Type B pancreatic cell (in vitro differentiated cells): ENCODE data around the gene PMPCA. TPM values are rescaled to one million over a fixed set of nuclear protein-coding genes. Genes with fewer than 3 reads are reported as not detected.

Experiments
- DNase-seq: peaks from one replicate; pipeline ENCODE4 v3.0.0; 2021; ENCODE audit warnings: mixed read lengths; ENCODE audit not compliant: unreplicated experiment; ENCODE audit errors: extremely low spot score
- H3K27ac Mint-ChIP-seq: 2 replicates; pipeline ENCODE4 v1.8.0; 2021; ENCODE audit warnings: mild to moderate bottlenecking, mixed read lengths
- H3K27me3 Mint-ChIP-seq: 2 replicates; pipeline ENCODE4 v1.8.0; 2021; ENCODE audit warnings: mixed read lengths
- H3K36me3 Mint-ChIP-seq: 2 replicates; pipeline ENCODE4 v1.8.0; 2021; ENCODE audit warnings: mixed read lengths
- H3K4me1 Mint-ChIP-seq: one replicate; pipeline ENCODE4 v1.8.0; 2021; ENCODE audit warnings: mixed read lengths; ENCODE audit not compliant: unreplicated experiment
- H3K4me3 Mint-ChIP-seq: 2 replicates; pipeline ENCODE4 v1.8.0; 2021; ENCODE audit warnings: mild to moderate bottlenecking, mixed read lengths
- H3K9me3 Mint-ChIP-seq: 2 replicates; pipeline ENCODE4 v1.8.0; 2021; ENCODE audit warnings: mixed read lengths
- total RNA-seq: library from RNA; stranded (reverse); gene quantifications from 2 replicates; pipeline ENCODE4 v1.2.1, GENCODE V29; 2021; ENCODE audit warnings: low replicate concordance
- TF ChIP-seq, protein P1 (sequence below): fragments of 200-600 bp; sonication (generic); conservative IDR thresholded peaks from 2 replicates; pipeline ENCODE4 v1.5.0; 2021; ENCODE audit warnings: antibody characterized with exemption, mild to moderate bottlenecking

Gene PMPCA
- total RNA-seq, 1 donor from 2014 or later = 68.1 TPM

DNA sequence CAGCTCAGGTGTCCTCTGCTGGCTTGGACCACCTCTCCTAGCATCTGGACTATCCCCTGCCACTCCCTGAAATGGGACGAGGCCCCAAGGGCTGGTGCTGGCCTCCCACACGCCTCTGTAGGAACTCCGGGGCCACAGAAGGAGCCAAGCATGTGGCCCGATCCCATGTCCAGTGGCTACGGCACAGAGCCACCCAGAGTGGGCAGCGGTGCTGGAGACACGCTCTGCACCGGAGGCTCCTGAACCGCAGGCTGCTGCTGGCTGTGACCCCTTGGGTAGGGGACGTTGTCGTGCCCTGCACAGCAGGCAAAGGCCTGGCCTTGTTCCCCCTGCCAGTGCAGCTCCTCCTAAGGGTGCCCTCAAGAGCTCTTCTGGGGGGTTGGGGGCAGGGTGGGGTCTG is 30.6 kb upstream of the PMPCA start:
- DNase-seq = no peak
- Mint-ChIP-seq H3K36me3 (peaks cover under 1% of the 10 kb centered on the region), H3K27ac (no peak overlapping the region), H3K9me3 (no peaks in the 10 kb centered on the region), H3K4me3 (no peak overlapping the region), H3K27me3 (no peaks in the 10 kb centered on the region), H3K4me1 (no peaks in the 10 kb centered on the region)
- TF ChIP-seq, protein P1, sequence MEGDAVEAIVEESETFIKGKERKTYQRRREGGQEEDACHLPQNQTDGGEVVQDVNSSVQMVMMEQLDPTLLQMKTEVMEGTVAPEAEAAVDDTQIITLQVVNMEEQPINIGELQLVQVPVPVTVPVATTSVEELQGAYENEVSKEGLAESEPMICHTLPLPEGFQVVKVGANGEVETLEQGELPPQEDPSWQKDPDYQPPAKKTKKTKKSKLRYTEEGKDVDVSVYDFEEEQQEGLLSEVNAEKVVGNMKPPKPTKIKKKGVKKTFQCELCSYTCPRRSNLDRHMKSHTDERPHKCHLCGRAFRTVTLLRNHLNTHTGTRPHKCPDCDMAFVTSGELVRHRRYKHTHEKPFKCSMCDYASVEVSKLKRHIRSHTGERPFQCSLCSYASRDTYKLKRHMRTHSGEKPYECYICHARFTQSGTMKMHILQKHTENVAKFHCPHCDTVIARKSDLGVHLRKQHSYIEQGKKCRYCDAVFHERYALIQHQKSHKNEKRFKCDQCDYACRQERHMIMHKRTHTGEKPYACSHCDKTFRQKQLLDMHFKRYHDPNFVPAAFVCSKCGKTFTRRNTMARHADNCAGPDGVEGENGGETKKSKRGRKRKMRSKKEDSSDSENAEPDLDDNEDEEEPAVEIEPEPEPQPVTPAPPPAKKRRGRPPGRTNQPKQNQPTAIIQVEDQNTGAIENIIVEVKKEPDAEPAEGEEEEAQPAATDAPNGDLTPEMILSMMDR = no peak

DNA sequence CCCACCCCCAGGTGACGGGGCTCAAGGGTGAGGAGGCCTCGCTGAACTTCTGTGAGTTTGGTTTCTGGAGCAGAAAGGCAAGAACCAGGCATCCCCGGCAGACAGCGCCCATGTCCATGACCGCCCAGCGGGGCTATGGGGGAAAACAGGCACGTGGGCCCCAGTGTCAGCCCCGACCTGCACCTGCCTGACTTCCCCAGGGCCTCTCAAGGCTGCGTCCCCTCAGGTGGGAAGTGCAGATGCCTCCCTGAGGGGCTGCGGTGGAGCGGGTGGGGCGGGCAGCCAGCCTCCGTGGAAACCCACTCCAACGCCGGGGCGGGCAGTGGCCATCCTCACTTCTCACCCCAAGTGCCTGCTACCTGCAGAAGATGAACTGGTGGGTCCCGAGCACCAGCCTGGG is 30.1 kb upstream of the PMPCA start:
- H3K9me3 Mint-ChIP-seq = no peaks in the 10 kb centered on the region
- H3K4me3 Mint-ChIP-seq = no peak overlapping the region
- no peak for DNase-seq
- TF ChIP-seq, protein P1 = no peak
- H3K4me1 Mint-ChIP-seq = no peaks in the 10 kb centered on the region
- no peaks in the 10 kb centered on the region for H3K27me3 Mint-ChIP-seq
- no peak overlapping the region for H3K27ac Mint-ChIP-seq
- peaks cover 3% of the 10 kb centered on the region for H3K36me3 Mint-ChIP-seq

DNA sequence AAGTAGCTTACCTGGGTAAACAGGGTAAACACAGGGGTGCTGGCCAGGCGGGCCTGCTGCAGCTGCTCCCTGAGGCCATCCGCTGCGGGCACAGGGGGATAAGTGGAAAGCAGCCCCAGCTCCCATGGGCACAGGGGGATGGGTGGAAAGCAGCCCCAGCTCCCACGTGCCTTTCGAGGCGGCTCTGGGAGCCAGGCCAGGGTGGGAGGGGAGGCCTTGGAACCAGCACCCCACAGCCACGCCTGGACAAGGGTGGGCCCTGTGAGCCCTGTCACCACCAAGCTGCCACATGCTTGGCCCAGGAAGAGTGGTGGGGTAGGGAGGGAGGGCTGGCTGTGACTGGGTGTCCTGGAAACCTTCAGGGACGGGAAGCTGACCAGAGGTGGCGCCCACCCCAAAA is 29.1 kb upstream of the PMPCA start:
- H3K4me1 Mint-ChIP-seq = no peaks in the 10 kb centered on the region
- H3K27ac Mint-ChIP-seq = no peak overlapping the region
- H3K36me3 Mint-ChIP-seq = peaks cover 7% of the 10 kb centered on the region
- no peaks in the 10 kb centered on the region for H3K27me3 Mint-ChIP-seq
- TF ChIP-seq, protein P1 = no peak
- no peak overlapping the region for H3K4me3 Mint-ChIP-seq
- no peak for DNase-seq
- H3K9me3 Mint-ChIP-seq = no peaks in the 10 kb centered on the region

- H3K4me1 Mint-ChIP-seq = no peaks in the 10 kb centered on the region
- H3K4me3 Mint-ChIP-seq = no peak overlapping the region
- TF ChIP-seq, protein P1 = no peak
- no peak overlapping the region for H3K27ac Mint-ChIP-seq
- H3K9me3 Mint-ChIP-seq = no peaks in the 10 kb centered on the region
- DNase-seq = no peak
- H3K36me3 Mint-ChIP-seq = peaks cover 7% of the 10 kb centered on the region
- H3K27me3 Mint-ChIP-seq = no peaks in the 10 kb centered on the region
These were observed 28.4 kb upstream of the PMPCA start for GRCh38 chr9:136381966-136382513.

DNA sequence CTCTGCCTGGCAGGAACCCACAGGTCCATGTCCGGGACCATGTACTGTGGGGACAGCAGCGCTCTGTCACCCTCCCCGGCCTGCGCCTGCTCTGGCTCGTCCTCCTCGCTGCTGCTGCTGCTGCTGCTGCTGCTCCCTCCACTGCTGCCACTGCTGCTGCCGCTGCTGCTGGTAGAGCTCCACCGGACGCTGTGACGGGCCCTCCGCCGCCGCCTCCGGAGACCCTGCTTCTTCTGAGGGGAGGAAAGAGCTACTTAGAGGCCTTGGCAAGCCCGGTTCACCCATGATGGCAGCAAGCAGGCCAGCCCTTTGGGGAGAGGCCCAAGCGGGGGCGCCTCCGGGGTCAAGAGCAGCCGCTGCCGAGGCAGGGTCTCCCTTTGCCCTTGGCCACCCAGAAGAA is 27.0 kb upstream of the PMPCA start:
- Mint-ChIP-seq H3K4me1 (no peaks in the 10 kb centered on the region), H3K9me3 (no peaks in the 10 kb centered on the region), H3K27ac (no peak overlapping the region), H3K36me3 (peaks cover 7% of the 10 kb centered on the region), H3K4me3 (no peak overlapping the region), H3K27me3 (no peaks in the 10 kb centered on the region)
- no peak for DNase-seq
- TF ChIP-seq, protein P1 = no peak

- no peak for DNase-seq
- TF ChIP-seq, protein P1 = no peak
- Mint-ChIP-seq H3K27me3 (no peaks in the 10 kb centered on the region), H3K4me3 (no peak overlapping the region), H3K27ac (no peak overlapping the region), H3K36me3 (peaks cover 11% of the 10 kb centered on the region), H3K9me3 (no peaks in the 10 kb centered on the region), H3K4me1 (no peaks in the 10 kb centered on the region)
These were observed 25.4 kb upstream of the PMPCA start for GRCh38 chr9:136385015-136385414.
